Measurements from ENCODE around the gene PIMREG.

Gene PIMREG

GRCh38 chr17:6426356-6427101 lies 17.7 kb upstream of the PIMREG start:
- DNase-seq (ENCODE audit: low read depth, low spot score) = no peak
- in situ Hi-C loops (cut with HindIII; ENCODE audit: low sequenced_read_pairs) = no loop called here
- no peak for TF ChIP-seq CTCF (IDR thresholded peaks at IDR 0.05; ENCODE audit: low read depth, low read length)
- no peak overlapping the region for H3K4me3 ChIP-seq (ENCODE audit: low read depth, low read length)

- TF ChIP-seq CTCF (IDR thresholded peaks at IDR 0.05; ENCODE audit: low read depth, low read length) = peak; percentile 15
- peak; percentile 34 for DNase-seq (ENCODE audit: low read depth, low spot score)
- H3K4me3 ChIP-seq (ENCODE audit: low read depth, low read length) = no peak overlapping the region
- in situ Hi-C loops (cut with HindIII; ENCODE audit: low sequenced_read_pairs) = no loop called here
Observed at GRCh38 chr17:6427279-6427781, 16.9 kb upstream of the PIMREG start.

- no peak for DNase-seq (ENCODE audit: low read depth, low spot score)
- H3K4me3 ChIP-seq (ENCODE audit: low read depth, low read length) = no peak overlapping the region
- TF ChIP-seq CTCF (IDR thresholded peaks at IDR 0.05; ENCODE audit: low read depth, low read length) = no peak
- in situ Hi-C loops (cut with HindIII; ENCODE audit: low sequenced_read_pairs) = no loop called here
Observed at GRCh38 chr17:6428207-6428965, 15.9 kb upstream of the PIMREG start.

DNA sequence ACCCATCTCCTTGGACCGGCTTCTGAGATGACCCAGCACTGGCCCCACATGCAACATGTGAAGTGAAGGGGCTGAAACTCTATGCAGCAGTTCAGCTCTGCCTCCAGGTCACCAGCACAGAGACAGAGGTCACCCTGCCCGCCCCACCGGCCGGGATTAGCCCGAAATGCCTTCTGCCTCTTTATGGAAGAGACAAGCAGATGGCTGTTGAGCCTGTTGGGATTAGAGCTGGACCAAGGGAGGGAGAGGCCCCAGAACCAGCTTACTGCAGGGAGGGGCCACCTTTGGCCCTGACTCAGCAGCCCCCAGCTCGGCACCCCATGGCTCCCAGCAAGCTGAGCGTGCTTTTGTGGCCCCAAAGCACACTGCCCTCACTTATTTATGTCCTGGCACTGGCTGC lies 15.0 kb upstream of the PIMREG start:
- no peak for TF ChIP-seq CTCF (IDR thresholded peaks at IDR 0.05; ENCODE audit: low read depth, low read length)
- no peak overlapping the region for H3K4me3 ChIP-seq (ENCODE audit: low read depth, low read length)
- in situ Hi-C loops (cut with HindIII; ENCODE audit: low sequenced_read_pairs) = no loop called here
- DNase-seq (ENCODE audit: low read depth, low spot score) = no peak

DNA sequence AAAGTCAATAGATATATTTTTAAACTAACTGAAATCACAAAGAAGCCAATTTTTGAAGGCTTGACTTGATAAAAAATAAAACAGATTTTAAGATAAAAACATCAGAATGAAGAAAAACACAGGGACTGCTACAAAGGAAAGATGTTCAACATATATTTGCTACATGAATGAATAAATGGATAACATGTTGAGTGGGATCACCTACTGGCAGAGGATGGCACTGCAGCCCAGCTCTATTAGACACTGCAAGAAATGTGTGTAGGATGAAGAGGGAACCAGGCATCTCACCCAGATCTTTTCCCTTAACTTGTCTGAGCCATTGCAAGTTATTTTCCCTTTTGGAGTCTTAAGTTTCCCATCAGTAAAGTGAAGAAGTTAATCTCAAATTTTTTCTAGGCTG lies 13.5 kb upstream of the PIMREG start:
- no peak for DNase-seq (ENCODE audit: low read depth, low spot score)
- in situ Hi-C loops (cut with HindIII; ENCODE audit: low sequenced_read_pairs) = no loop called here

DNA sequence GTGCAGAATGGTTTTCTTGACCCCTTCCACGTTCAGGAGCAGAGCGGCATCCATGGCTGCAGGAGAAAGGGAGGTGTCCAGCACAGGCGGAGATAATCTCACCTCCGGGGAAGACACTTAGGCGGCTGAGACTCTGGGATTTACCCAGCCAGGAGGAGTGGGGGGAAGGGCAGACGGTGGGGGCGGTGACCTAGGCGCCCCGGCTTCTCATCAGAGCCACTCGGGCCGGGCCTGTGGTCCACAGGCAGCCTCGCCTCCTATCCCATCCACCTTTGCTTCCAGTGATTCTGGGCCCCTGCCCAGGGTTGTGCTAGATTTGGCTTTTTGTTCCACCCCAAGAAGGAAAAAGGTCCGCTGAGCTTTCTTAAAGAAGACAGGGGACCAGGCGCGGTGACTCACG lies 9.2 kb upstream of the PIMREG start, which contains the start of gene AIPL1:
Gene AIPL1 (minus strand): TSS at position 71 of the 400 bp plus-strand sequence. CDS start 17 bp downstream, at position 54.
- TF ChIP-seq CTCF (IDR thresholded peaks at IDR 0.05; ENCODE audit: low read depth, low read length) = no peak
- DNase-seq (ENCODE audit: low read depth, low spot score) = no peak
- in situ Hi-C loops (cut with HindIII; ENCODE audit: low sequenced_read_pairs) = no loop called here
- H3K4me3 ChIP-seq (ENCODE audit: low read depth, low read length) = no peak within 1 kb of the TSS

More for the DNA sequence above, 13.5 kb upstream of the PIMREG start:
- H3K4me3 ChIP-seq (ENCODE audit: low read depth, low read length) = no peak overlapping the region
- TF ChIP-seq CTCF (IDR thresholded peaks at IDR 0.05; ENCODE audit: low read depth, low read length) = peak; percentile 46
